Endothelial cell of umbilical vein (primary cell): ENCODE results near the gene KRT3. TPM values are rescaled to one million over a fixed set of nuclear protein-coding genes. Genes with fewer than 3 reads are reported as not detected.

Source experiments
- BruUV-seq: library from RNA; stranded (reverse); fragments of 400-500 nt; replicated peaks from 2 replicates; lab custom pipeline; 2021; lab: Mats Ljungman, UMichigan
- CTCF ChIA-PET: fragments of 300-600, 350-600 bp; sonication (Branson Sonifier 250); formaldehyde crosslinking; loops from one replicate; lab custom pipeline; 2021; ENCODE audit warnings: antibody characterized with exemption, inconsistent platforms; lab: Charles Lee
- POLR2A ChIA-PET: fragments of 300-600, 350-600 bp; sonication (Branson Sonifier 250); formaldehyde crosslinking; loops from one replicate; lab custom pipeline; 2021; ENCODE audit warnings: antibody characterized with exemption, inconsistent platforms; lab: Charles Lee
- DNase-seq: peaks from one replicate; pipeline ENCODE4 v3.0.0-alpha.2; 2011; ENCODE audit warnings: low read depth, low spot score
- FAIRE-seq: peaks from 2 replicates; lab custom pipeline; 2011; peaks lifted over from hg19 to GRCh38; lab: Jason Lieb, UNC
- H2AFZ ChIP-seq: 2 replicates; pipeline ENCODE4 v1.6.0; 2012; ENCODE audit warnings: low read depth, low read length, control low read depth, inconsistent platforms
- H3K27ac ChIP-seq: 2 replicates; pipeline ENCODE4 v1.5.1; 2011; ENCODE audit warnings: low read depth, mild to moderate bottlenecking, control low read depth, low read length, moderate library complexity; ENCODE audit not compliant: insufficient read depth
- H3K27me3 ChIP-seq, 2 experiments: 2 replicates each; pipeline versions ENCODE4 v1.6.0 to v1.6.1; 2011; ENCODE audit warnings: low read length in 2 of 2, mixed read lengths in 1 of 2; ENCODE audit not compliant: control insufficient read depth in 2 of 2, insufficient read depth in 2 of 2
- H3K36me3 ChIP-seq, 2 experiments: 2 replicates in 1 of 2; 3 replicates in 1 of 2; pipeline ENCODE4 v1.5.1; 2011; ENCODE audit warnings: low read length in 2 of 2, mild to moderate bottlenecking in 1 of 2, moderate library complexity in 1 of 2; ENCODE audit not compliant: control insufficient read depth in 2 of 2, insufficient read depth in 2 of 2; ENCODE audit errors: extremely low read depth in 1 of 2
- H3K4me1 ChIP-seq: 3 replicates; pipeline ENCODE4 v1.5.1; 2011; ENCODE audit warnings: mild to moderate bottlenecking, low read length; ENCODE audit not compliant: control insufficient read depth, insufficient read depth; ENCODE audit errors: extremely low read depth
- H3K4me2 ChIP-seq: 2 replicates; pipeline ENCODE4 v1.6.1; 2011; ENCODE audit warnings: low read length, control low read depth, mixed read lengths; ENCODE audit not compliant: insufficient read depth
- H3K4me3 ChIP-seq, 3 experiments: fragments of 200-600 bp in 1 of 3; sonication (generic), shearing (Covaris generic) in 1 of 3; replicated peaks in 1 of 3; 2 replicates each; pipeline ENCODE4 v1.5.1; 2011 to 2016; ENCODE audit warnings: control low read depth in 3 of 3, low read length in 3 of 3, mild to moderate bottlenecking in 2 of 3, inconsistent platforms in 1 of 3, low read depth in 1 of 3, moderate library complexity in 1 of 3; ENCODE audit not compliant: insufficient read depth in 1 of 3
- H3K79me2 ChIP-seq: 2 replicates; pipeline ENCODE4 v1.6.0; 2012; ENCODE audit warnings: low read length, inconsistent platforms; ENCODE audit not compliant: control insufficient read depth, insufficient read depth
- H3K9ac ChIP-seq: replicated peaks from 2 replicates; pipeline ENCODE3; 2011; ENCODE audit warnings: low read length, control low read depth; ENCODE audit not compliant: insufficient read depth; ENCODE audit errors: extremely low read depth
- H3K9me1 ChIP-seq: replicated peaks from 3 replicates; pipeline ENCODE4 v1.6.0; 2011; ENCODE audit warnings: mild to moderate bottlenecking, low read length; ENCODE audit not compliant: control insufficient read depth, insufficient read depth; ENCODE audit errors: extremely low read depth
- H3K9me3 ChIP-seq: replicated peaks from 2 replicates; pipeline ENCODE4 v1.5.1; 2012; ENCODE audit warnings: low read length, inconsistent platforms; ENCODE audit not compliant: control insufficient read depth, insufficient read depth
- H4K20me1 ChIP-seq: replicated peaks from 2 replicates; pipeline ENCODE3; 2011; ENCODE audit warnings: mild to moderate bottlenecking, low read length; ENCODE audit not compliant: control insufficient read depth, insufficient read depth; ENCODE audit errors: extremely low read depth
- CTCF ChIP-seq, 2 donors: IDR thresholded peaks; 1 replicate in 1 of 2; 2 replicates in 1 of 2; pipeline ENCODE4 v1.5.1; 2011; ENCODE audit warnings: low read length in 2 of 2, mild to moderate bottlenecking in 2 of 2, moderate library complexity in 2 of 2, control low read depth in 1 of 2, inconsistent platforms in 1 of 2, low read depth in 1 of 2; ENCODE audit not compliant: insufficient read depth in 1 of 2; ENCODE audit errors: extremely low read depth in 1 of 2
- EZH2 ChIP-seq: IDR thresholded peaks from 2 replicates; pipeline ENCODE4 v1.6.1; 2012; ENCODE audit warnings: borderline replicate concordance, low read depth, mild to moderate bottlenecking, moderate library complexity, low read length, inconsistent platforms; ENCODE audit not compliant: severe bottlenecking
- FOS ChIP-seq: IDR thresholded peaks from 2 replicates; pipeline ENCODE4 v1.6.1; 2011; ENCODE audit warnings: mild to moderate bottlenecking, low read length, moderate library complexity, borderline replicate concordance; ENCODE audit not compliant: insufficient read depth
- GATA2 ChIP-seq: IDR thresholded peaks from 2 replicates; pipeline ENCODE4 v1.7.0; 2011; ENCODE audit warnings: low read depth, mild to moderate bottlenecking, moderate library complexity, mixed read lengths, low read length; ENCODE audit not compliant: insufficient read length, insufficient read depth
- JUN ChIP-seq: IDR thresholded peaks from 2 replicates; pipeline ENCODE4 v1.6.1; 2011; ENCODE audit warnings: borderline replicate concordance, low read depth; ENCODE audit not compliant: insufficient read length, insufficient read depth
- MYC ChIP-seq: IDR thresholded peaks from one replicate; pipeline ENCODE4 v1.6.1; 2011; ENCODE audit warnings: mild to moderate bottlenecking, low read depth, low read length
- POLR2A ChIP-seq: IDR thresholded peaks from 2 replicates; pipeline ENCODE4 v1.6.1; 2012; ENCODE audit warnings: low read depth, mild to moderate bottlenecking, control low read depth, low read length
- POLR2AphosphoS5 ChIP-seq: IDR thresholded peaks from 2 replicates; pipeline ENCODE4 v1.6.1; 2012; ENCODE audit warnings: low read depth, mild to moderate bottlenecking, control low read depth, low read length, moderate library complexity; ENCODE audit not compliant: insufficient read depth
- dilution Hi-C: fragments of 300-500 bp; cut with MboI; formaldehyde crosslinking; loops from one replicate; pipeline ENCODE4 v1.15.0; 2019; ENCODE audit warnings: low sequenced_read_pairs; ENCODE audit not compliant: extremely low pct_ligation_motif_present
- intact Hi-C: fragments of 100-400 bp; cut with micrococcal nuclease; formaldehyde crosslinking; loops from one replicate; pipeline ENCODE4 v1.10.0; 2022
- polyA plus RNA-seq, 4 experiments: library from polyadenylated mRNA; depleted of rRNA in 3 of 4; stranded (reverse) in 3 of 4; unstranded in 1 of 4; fragments of >200 nt; gene quantifications; 2 replicates each; pipeline versions ENCODE4 v1.2.1 to v1.2.3, GENCODE V29; 2011 to 2012; ENCODE audit warnings: missing spikeins in 1 of 4
- total RNA-seq: library from RNA; stranded (reverse); gene quantifications from 2 replicates; pipeline ENCODE4 v1.2.3, GENCODE V29; 2021
- TF ChIP-seq, protein P1 (sequence below): IDR thresholded peaks from 2 replicates; pipeline ENCODE4 v1.6.1; 2011; ENCODE audit not compliant: insufficient read depth, insufficient read length

Gene KRT3
- total and polyA plus RNA-seq, 2 donors (not counting 3 experiments of a cell fraction or from before 2014, with no cell fraction given), result not detected

DNA sequence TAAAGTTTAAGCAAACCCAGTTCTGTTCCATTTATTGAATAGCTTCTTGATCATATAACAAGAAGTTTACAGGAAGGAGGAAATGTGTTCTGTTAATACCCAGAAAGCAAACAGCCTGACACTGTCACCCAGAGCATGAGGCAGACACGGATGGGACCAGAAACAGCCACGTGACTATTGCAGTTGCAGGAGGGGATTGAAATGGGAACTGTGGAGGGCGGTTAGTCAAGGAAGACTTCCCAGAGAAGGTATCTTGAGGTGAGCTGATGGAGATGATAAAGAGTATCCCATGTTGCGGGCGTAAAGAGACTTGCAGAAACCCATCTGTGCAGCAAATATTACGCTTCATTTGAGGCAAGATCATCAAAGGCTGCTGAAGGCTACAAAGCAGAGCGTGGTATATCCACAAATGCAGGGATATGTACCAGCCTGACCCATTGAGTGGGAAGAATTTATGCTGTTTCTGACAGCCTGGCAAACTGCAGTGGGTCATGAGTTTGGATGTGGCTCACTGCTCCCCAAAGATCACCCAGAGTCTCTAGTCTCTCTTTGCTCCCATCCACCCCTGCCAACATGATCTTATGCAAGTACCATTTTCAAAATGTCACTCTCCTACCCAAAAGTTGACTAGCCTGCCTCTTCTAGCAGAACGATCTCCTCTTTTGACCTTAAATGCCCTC lies 39.5 kb downstream of the KRT3 start:
- H3K4me3 ChIP-seq, result no peak overlapping the region
- BruUV-seq, result no TSS peak
- no peak overlapping the region for H3K27ac ChIP-seq
- intact Hi-C loops, result no loop called here
- no peaks in the 10 kb centered on the region for H3K9me1 ChIP-seq
- H3K4me2 ChIP-seq, result no peak overlapping the region
- H3K4me1 ChIP-seq, result no peaks in the 10 kb centered on the region
- H3K27me3 ChIP-seq, result peaks cover 0 to 4% of the 10 kb centered on the region in 2 experiments
- H3K9me3 ChIP-seq, result no peaks in the 10 kb centered on the region
- DNase-seq (no peak), FAIRE-seq (no peak)
- ChIA-PET POLR2A (no interaction called here), CTCF (no interaction called here)
- no peak for TF ChIP-seq MYC
- no peak for TF ChIP-seq JUN
- no peak for TF ChIP-seq FOS
- TF ChIP-seq POLR2AphosphoS5, result no peak
- TF ChIP-seq CTCF (IDR thresholded peaks at IDR 0.05; ENCODE audit: extremely low read depth in 1 of 2, insufficient read depth in 1 of 2, low read depth in 1 of 2, low read length in 2 of 2), result no peak
- TF ChIP-seq, protein P1, sequence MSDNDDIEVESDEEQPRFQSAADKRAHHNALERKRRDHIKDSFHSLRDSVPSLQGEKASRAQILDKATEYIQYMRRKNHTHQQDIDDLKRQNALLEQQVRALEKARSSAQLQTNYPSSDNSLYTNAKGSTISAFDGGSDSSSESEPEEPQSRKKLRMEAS, result no peak
- TF ChIP-seq GATA2, result no peak
- TF ChIP-seq POLR2A, result no peak
- no peak for TF ChIP-seq EZH2
- dilution Hi-C loops, result no loop called here
- H3K36me3 ChIP-seq, result no peaks in the 10 kb centered on the region
- no peaks in the 10 kb centered on the region for H3K79me2 ChIP-seq
- no peak overlapping the region for H3K9ac ChIP-seq
- H4K20me1 ChIP-seq, result no peaks in the 10 kb centered on the region
- no peak overlapping the region for H2AFZ ChIP-seq
